ENCODE measurements around the gene TACSTD2.
"Not testable (repeated sequence)": the region's sequence is repeated elsewhere in the genome, so short reads cannot be mapped to it uniquely, and the experiment has no call there.

TACSTD2 gene

DNA sequence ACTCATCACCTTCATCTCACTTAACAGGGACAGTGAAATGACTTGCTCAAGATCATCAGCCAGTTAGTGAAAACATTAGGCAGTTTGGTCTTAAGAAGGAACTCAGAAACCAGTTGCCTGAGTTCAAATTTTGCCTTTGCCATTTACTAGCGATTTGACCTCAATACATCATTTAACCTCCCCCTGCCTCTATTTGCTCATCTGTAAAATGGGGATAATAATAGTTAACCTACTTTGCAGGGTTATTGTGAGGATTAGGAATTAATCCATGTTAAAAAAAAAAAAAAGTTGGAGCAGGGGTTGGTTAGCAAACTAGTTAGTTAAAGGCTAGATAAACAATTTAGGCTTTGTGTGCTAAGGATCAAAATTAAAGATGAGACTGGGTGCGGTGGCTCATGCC is 10.6 kb upstream of the TACSTD2 start:
- no peak for DNase-seq (ENCODE audit: low read depth in 3 of 3, low spot score in 1 of 3)

DNA sequence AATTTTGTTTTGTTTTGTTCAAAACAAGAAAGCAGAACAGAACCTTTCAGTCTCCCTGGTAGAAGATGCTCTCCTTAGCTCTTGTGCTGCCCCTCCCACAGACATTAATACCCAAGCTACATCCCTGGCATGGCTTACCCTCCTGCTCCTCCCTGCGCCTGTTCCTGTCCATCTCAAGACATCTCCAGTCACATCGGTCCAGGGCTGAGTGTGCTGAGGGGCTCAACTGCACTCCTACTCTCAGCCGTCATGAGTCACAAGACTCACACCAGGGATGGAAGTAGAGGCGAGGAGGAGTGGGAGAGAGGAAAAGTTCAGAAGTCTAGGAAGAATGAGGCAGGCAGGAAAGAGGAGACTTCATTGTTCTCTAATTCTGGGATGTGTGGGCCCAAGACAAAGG is 9.2 kb upstream of the TACSTD2 start:
- no peak for DNase-seq (ENCODE audit: low read depth in 3 of 3, low spot score in 1 of 3)

DNA sequence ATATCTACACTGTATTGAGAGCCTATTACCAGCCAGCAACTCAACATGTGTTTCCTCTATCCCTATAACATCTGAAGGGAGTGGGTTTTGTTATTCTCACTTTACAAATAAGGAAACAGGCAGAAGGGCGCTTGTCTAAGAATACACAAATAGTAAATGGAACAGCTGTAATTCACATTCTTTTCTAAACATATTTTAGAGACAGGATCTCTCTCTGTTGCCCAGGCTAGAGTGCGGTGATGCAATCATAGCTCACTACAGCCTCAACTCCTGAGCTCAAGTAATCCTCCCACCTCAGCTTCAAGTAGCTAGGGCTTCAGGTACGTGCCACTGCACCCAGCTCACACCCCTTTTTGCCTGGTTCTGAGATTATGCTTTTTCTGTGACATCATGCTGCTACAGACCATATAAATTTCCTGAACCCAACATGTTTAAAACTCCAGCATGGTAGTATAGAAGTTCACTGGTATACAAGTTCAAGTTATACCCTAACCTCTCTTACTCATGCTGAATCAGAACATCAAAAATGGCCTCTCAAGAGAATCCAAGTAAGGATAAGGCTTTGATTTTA is 8.6 kb upstream of the TACSTD2 start:
- no peak for DNase-seq (ENCODE audit: low read depth in 3 of 3, low spot score in 1 of 3)

DNA sequence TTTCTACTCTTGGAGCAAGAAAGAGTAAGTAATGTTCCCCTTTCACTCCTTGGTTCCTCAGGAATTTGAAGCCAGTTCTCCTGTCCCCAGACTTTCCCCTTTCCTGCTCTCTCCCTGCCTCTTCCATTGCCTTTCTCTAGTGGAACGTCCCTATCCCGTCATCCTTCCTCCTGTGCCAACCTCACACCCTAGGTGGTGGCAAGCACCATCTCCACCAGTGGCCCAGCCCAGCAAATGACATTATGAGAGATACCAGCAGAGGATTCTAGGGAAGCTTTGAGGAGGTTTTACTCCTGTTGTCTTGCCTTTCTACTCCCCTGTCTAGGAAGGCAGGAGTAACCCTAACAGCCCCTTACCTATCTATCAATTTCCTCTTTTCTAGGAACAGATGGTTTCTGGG is 8.1 kb upstream of the TACSTD2 start:
- no peak for DNase-seq (ENCODE audit: low read depth in 3 of 3, low spot score in 1 of 3)

DNA sequence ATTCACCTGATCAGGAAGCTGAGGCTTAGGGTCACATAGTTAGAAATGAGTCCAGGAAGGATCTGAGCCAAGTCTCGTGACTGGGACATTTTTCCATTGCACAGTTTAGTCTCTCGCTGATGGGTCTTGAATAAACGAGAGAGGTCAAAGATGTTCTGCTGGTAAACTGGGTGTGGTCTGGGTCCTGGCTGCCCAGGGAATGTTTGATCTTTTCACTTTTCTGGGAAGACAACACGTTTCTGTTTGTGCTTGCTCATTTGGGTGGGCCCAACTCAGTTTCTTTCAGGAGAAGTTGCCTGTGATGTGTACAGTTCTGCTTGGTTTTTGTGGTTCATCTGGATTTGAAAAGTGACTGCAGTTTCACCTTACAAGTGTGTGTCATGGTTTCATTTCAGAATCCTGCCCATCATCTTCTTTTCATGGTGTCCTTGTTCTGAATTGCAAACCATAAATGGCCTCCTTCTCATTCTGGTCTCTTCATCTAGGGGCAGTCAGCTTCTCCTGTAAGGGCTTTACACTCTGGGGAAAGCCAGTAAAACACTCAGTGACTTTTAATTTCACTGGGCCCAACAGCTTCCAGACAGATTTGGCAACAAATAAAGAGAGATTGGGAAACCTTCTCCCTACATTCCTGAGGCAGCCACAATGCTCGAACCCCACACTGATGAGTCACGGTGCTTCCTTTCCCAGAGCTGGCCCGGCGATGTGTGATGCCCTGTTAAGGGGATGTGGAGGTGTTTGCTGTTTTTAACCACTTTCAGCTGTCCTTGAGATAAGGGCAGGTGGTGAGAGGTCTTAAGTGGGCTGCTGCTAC is 7.2 kb upstream of the TACSTD2 start:
- no peak for DNase-seq (ENCODE audit: low read depth in 3 of 3, low spot score in 1 of 3)

DNA sequence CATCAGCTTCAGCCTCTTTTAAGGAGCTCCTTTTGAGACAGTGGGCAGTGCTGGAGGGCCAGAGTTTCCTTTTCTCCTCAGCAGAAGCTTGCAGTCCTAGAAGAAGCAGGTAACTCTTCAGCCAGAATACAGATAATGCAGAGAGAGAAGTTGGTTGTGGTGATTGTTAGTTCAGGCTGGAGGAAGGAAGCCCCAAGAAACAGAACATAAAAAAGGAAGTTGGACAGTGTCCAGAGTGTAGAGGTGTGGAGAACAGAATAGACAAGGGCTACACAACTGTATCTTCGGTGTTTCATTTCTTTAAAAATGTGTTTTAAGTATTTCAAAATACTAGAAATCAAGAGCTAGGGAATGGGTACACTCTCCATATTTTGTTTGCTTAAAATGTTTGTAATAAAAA is 6.4 kb upstream of the TACSTD2 start:
- no peak for DNase-seq (ENCODE audit: low read depth in 3 of 3, low spot score in 1 of 3)

DNA sequence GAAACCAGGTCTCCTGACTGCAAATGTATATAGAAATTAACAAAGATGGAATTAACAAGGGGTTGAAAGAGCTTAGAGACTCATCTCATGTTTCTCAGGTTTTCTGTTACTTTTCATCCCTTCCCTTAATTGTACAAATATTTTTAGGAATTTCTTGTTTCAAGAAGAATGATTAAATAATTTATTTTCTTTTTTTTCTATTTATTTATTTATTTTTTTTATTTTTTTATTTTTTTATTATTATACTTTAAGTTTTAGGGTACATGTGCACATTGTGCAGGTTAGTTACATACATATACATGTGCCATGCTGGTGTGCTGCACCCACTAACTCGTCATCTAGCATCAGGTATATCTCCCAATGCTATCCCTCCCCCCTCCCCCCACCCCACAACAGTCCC is 5.1 kb upstream of the TACSTD2 start:
- DNase-seq (ENCODE audit: low read depth in 3 of 3, low spot score in 1 of 3) = not testable (repeated sequence)

DNA sequence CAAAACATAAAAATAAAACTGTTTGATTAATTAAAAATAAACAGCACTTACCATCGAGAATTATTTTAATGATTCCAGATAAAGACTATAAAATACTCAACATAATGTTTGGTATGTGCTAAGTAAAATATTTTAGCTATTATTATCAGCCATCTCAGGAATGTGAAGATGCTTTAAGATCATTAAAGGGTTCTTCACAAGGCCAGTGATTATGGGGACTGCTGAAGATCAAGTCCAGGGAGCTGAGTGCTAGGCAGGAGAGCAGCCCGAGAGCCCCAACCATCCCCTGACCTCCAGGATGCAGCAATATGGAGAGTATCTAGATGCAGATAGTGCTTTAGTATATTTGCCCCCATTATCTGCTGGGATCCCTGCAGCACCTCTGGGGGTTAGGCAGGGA is 4.6 kb upstream of the TACSTD2 start:
- no peak for DNase-seq (ENCODE audit: low read depth in 3 of 3, low spot score in 1 of 3)

DNA sequence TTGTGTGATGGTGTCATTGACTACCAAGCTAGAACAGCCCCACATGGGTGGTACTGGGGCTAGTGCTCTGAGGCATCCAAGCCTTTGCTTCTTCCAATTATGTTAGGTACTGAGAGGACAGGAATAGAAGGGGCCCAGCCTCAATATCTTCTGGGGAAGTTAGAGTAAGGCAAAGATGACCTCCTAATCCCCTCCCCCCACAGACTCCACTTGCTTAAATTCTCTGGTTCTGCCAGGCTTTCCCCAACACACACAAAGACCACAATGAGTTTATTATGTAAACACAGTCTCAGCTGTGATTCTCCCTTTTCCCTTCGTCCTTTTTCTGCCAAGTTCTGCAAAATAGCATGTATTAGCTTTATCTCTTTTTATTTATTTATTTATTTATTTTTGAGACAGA is 3.1 kb upstream of the TACSTD2 start:
- no peak for DNase-seq (ENCODE audit: low read depth in 3 of 3, low spot score in 1 of 3)

DNA sequence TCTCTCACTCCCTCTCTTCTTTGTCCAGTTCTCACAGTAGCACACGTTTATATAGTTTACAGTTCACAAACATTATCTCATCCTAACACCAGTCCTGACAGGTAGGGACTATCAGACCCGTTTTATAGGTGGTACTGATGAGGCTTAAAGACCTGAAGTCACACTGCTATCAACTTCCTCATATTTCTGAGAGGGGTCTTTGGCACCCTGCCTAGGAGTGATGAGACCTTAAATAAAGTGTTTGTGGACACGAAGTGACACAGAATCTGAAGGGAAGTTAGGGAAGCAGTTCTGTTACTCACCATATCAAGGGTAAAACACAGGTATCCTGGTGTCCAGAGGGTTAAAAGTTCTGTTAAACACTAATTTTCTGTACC is 590 bp upstream of the TACSTD2 start:
- no peak for DNase-seq (ENCODE audit: low read depth in 3 of 3, low spot score in 1 of 3)

DNA sequence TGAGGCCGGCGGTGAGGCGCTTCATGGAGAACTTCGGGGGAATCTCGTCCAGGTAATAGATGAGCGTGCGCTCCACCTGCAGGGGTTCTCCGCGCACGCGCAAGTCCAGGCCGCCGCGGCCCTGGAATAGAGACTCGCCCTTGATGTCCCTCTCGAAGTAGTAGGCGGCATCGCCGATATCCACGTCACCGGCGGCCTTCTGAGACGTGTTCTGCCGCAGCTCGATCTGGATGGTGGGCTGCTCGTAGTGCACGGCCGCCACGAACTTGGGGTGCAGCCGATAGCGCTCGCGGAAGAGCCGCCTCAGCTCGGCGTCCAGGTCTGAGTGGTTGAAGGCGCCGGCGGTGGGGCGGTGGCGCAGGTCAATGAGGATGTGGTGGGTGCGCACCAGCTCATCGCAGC is 726 bp downstream of the TACSTD2 start:
- DNase-seq (ENCODE audit: low read depth in 3 of 3, low spot score in 1 of 3) = no peak

DNA sequence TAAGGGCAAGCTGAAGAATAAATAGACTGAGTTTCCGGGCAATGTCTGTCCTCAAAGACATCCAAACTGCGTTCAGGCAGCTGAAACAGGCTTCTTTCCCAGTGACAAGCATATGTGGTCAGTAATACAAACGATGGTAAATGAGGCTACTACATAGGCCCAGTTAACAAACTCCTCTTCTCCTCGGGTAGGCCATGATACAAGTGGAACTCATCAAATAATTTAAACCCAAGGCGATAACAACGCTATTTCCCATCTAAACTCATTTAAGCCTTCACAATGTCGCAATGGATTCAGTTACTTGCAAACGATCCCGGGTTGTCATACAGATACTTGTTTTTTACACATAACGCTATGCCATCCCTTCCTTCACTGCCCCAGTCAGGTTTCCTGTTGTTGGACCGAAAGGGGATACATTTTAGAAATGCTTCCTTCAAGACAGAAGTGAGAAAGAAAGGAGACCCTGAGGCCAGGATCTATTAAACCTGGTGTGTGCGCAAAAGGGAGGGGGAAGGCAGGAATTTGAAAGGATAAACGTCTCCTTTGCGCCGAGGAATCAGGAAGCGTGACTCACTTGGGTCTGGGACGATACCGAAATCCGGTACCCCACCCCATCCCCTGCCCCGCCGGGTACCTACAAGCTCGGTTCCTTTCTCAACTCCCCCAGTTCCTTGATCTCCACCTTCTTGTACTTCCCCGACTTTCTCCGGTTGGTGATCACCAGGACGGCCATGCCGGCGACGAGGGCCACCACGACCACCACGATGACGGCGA is 1.3 kb downstream of the TACSTD2 start:
- no peak for DNase-seq (ENCODE audit: low read depth in 3 of 3, low spot score in 1 of 3)

DNA sequence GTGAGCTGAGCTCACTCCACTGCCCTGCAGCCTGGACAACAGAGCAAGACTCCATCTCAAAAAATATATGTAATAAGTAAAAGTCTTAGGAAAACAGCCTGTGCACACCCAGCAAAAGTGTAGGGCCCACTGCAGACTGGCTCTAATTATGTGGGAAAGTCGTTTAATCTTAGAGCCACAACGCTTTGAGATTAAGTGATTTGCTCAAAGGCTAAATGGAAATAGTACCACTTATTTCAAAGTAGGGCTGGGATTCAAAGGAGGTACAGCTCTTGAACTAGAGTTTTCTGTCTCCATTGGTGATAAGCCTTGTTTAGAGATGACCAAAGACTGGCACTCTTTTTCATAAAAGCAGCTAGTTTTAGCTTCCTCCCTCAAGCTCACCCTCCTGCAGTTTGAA is 2.2 kb downstream of the TACSTD2 start:
- DNase-seq (ENCODE audit: low read depth in 3 of 3, low spot score in 1 of 3) = no peak

DNA sequence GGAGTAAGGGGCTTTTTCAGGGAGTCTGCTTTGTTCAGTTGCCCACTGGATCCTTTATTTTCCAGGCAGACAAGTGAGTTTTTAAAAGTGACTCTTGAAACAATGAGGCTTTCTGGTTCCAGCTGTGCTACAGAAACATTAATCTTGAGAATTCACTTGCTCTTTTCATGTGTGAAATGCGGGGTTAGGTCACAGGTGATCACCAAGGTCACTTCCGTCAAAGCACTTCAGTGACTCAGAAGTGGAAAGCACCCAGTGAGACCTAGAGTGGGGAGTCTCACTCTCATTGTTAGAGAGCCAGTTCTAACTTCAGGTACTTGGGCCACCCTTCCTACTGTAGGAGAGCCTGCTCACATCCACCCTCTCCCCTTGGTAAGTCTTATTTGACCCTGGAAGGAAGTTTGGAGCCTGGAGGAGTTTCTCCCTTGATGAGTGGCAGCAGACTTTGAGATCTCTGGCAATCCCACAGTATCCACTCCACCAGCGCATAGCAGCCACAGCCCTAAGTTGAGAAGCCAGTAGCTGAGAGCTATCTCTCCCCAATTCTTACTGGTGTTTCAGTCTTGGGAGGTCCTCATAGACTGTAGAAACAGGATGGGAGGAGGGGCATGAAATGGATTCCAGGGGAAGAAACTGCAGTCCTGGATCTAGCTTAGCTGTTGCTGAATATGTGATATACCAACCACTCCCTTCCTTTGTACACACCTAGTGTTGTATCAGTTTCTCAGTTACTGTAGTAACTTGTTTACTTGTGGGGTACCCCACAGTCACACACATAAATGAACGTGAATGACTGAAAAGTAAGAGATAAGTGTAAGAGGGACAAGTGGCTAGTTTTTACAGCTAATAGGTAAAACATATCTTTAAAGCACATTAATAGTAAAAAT is 3.1 kb downstream of the TACSTD2 start:
- DNase-seq (ENCODE audit: low read depth in 3 of 3, low spot score in 1 of 3) = peak in 2 of 3 donors; percentile 4 to 5

DNA sequence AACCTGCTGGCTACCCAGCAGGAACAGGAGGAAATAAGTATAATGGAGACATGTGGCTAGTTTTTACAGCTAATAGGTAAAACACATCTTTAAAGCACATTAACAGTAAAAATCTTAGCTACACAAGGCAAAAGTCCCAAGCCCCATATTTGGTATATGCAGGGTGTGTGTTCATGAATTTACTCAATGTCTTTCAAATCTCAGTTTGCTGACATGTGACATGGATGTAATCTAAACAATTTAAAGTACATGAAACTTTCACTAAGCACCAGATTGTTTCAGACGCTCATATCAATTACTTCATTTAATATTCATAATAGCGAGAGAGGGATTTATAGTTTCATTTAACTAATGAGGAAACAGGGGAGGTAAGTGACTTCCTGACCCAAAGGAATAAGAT is 3.9 kb downstream of the TACSTD2 start:
- no peak for DNase-seq (ENCODE audit: low read depth in 3 of 3, low spot score in 1 of 3)

DNA sequence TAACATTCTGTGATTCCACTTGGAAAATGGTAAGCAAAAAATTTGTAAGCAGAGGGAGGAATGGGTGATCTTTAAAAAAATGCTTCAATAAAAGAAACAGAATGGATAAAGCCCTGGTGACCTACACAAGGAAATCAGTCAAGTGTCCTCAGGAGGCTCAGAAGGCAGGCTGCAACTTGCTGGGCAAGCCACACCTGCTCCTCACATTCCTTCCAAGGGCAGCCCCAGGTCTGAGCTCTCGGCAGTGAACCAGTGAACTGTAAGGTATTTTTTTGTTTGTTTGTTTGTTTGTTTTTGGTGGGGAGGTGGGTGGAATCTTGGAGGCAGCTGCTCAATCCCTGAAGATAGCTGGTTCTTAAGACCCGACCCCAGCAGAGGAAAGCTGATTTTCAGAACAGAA is 4.4 kb downstream of the TACSTD2 start:
- no peak for DNase-seq (ENCODE audit: low read depth in 3 of 3, low spot score in 1 of 3)

DNA sequence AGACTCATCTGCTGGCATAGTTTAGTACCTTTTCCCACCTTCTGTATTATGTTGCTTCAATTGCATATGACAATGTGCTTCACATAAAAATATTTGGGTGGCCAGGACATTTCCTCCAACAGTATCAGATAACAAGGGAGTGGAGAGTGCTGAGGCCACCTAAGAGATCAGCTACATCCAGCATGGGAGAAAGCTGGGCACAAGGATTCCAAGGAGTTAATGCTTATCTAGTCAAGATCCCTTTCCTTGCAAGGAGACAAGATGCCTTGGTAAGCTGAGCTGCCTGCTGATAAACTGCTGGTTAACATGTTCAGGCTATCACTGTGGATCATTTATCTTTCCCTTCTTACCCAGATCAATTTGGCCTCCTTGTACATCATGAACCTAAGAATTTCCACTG is 5.4 kb downstream of the TACSTD2 start:
- DNase-seq (ENCODE audit: low read depth in 3 of 3, low spot score in 1 of 3) = no peak

DNA sequence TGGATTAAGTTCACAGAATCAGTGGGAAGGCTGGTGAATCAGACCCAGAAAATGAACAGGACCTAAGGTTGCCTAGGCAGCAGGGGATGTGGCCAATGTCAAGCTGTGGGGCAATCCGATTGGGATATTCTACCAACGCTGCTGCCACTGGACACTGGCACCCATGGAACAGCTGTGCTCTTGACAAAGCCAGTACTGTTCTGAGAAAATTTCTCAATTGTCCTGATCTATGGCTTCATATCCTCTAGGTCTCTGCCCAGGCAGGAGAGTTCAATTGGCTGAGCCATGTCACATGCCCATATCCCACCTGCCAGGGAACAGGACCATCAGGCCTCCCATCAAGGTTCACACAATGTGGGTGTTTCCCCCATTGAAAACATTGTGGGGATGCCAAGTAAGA is 6.2 kb downstream of the TACSTD2 start:
- no peak for DNase-seq (ENCODE audit: low read depth in 3 of 3, low spot score in 1 of 3)

DNA sequence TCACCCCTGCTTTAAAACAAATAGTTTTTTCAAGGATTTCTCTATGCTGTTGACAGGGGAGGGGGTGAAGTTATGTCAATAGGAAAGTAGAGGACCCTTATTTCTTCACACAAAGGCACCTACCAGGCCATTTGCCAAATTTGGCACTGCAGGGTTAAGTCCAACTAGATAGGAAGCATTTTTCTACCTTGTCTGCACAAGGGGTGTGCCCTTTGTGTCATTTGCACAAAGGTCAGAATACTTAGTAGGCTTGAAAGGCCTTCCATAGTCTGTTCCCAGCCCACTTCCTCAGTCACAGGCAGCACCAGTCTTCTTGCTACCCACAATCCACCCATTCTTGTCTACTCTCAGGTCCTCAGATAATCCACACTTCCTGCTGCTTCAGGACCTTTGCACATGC is 7.0 kb downstream of the TACSTD2 start:
- no peak for DNase-seq (ENCODE audit: low read depth in 3 of 3, low spot score in 1 of 3)

DNA sequence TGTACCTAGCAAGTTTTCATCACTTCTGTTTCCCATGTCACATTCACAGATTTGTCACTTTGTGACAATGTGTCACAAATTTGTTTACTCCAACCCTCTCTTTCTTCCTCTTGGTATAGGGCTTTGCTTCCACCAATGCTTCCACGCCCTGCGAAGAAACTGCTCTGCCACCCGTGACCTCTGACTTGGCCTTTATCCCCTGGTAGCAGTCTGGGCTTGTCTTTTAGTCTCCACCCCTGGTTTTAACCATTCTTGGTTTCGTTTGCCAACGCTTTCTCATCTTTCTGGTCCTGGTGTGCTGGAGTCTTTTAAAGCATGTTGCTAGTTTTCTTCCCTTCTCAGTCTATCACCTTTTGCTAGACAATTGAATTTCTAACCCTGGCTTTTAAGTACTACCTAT is 8.1 kb downstream of the TACSTD2 start:
- DNase-seq (ENCODE audit: low read depth in 3 of 3, low spot score in 1 of 3) = no peak

DNA sequence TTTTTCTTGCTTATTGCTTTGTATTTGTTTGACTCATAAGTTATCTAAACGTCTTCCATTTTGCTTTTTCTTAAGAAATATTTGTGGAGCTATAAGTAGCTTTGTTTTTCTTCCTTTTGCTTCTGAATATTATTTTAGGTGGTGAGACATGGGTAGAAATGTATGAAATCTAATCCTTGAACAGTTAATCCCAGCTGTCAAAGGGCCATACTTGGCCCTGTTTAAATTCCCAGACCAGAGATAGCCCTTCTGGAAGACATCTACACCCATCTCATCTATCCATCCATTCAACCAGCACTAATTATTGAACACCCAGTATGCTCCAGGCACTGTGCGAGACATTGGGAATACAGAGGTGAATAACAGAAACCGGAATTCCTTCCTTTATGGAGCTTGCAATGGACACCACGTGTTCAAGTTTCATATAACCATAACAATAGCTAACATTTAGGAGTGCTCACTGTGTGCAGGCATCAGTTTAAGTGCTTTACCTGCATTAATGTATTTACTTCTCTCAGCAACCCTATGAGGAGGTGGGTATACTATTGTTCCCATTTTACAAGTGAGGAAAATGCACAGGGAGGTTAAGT is 8.7 kb downstream of the TACSTD2 start:
- DNase-seq (ENCODE audit: low read depth in 3 of 3, low spot score in 1 of 3) = no peak
